Spinal cord (tissue), 10 donors: ENCODE measurements around the gene FUS. TPM values are rescaled to one million over a fixed set of nuclear protein-coding genes. Genes with fewer than 3 reads are reported as not detected.

Source experiments
- DNase-seq, 6 donors: peaks; one replicate each; pipeline versions ENCODE4 v3.0.0 to v3.0.0-alpha.2; 2013 to 2015; ENCODE audit warnings: low spot score in 6 of 6, low read depth in 4 of 6
- H3K27ac ChIP-seq: one replicate; pipeline ENCODE4 v1.5.1; 2013; ENCODE audit warnings: low read depth, low read length, control low read depth
- H3K27me3 ChIP-seq: one replicate; pipeline ENCODE4 v1.6.1; 2013; ENCODE audit warnings: low read length; ENCODE audit not compliant: control insufficient read depth, insufficient read depth
- H3K36me3 ChIP-seq: one replicate; pipeline ENCODE4 v1.6.1; 2013; ENCODE audit warnings: low read length; ENCODE audit not compliant: control insufficient read depth, insufficient read depth
- H3K4me1 ChIP-seq: one replicate; pipeline ENCODE4 v1.6.1; 2013; ENCODE audit warnings: low read length; ENCODE audit not compliant: control insufficient read depth, insufficient read depth
- H3K4me3 ChIP-seq: one replicate; pipeline ENCODE4 v1.5.1; 2013; ENCODE audit warnings: low read depth, low read length, control low read depth
- H3K9me3 ChIP-seq: one replicate; pipeline ENCODE4 v1.6.1; 2013; ENCODE audit warnings: low read length; ENCODE audit not compliant: control insufficient read depth, insufficient read depth
- WGBS: methylation state at CpG from one replicate; pipeline ENCODE4 v1.1.5; 2013; ENCODE audit warnings: missing lambda C conversion rate; ENCODE audit not compliant: insufficient coverage; 5-methylcytosine and 5-hydroxymethylcytosine counted together
- long read RNA-seq, 4 donors: transcript quantifications; one replicate each; lab custom pipeline, GENCODE V29; 2026
- polyA plus RNA-seq, 2 donors: library from polyadenylated mRNA; unstranded; fragments of 120-200 nt; gene quantifications; one replicate each; pipeline ENCODE4 v1.2.1, GENCODE V29; 2013; ENCODE audit not compliant: insufficient read length in 2 of 2
- total RNA-seq, 2 donors: library from RNA; depleted of rRNA in 1 of 2; stranded (reverse); fragments of 120-200 nt in 1 of 2; fragments of >200 nt in 1 of 2; gene quantifications; one replicate each; pipeline versions ENCODE4 v1.2.3 to v1.2.4, GENCODE V29; 2013 to 2014
- donor health status: healthy.

Gene FUS
- total RNA-seq (10 to 100 TPM; 49.9 to 59.2 TPM), polyA plus RNA-seq (100 to 1,000 TPM; 554 to 673 TPM)
- long read RNA-seq, donor 1, full-length matches to known transcripts = 82 of 229 reads
- long read RNA-seq, donor 1, partial matches to known transcripts = 147 of 229 reads
- long read RNA-seq, donor 1, other reads (novel, unspliced or antisense) = 0 of 229 reads
- long read RNA-seq, donor 2, full-length matches to known transcripts = 30 of 53 reads
- long read RNA-seq, donor 2, partial matches to known transcripts = 23 of 53 reads
- long read RNA-seq, donor 2, other reads (novel, unspliced or antisense) = 0 of 53 reads
- long read RNA-seq, donor 3, full-length matches to known transcripts = 27 of 58 reads
- long read RNA-seq, donor 3, partial matches to known transcripts = 31 of 58 reads
- long read RNA-seq, donor 3, other reads (novel, unspliced or antisense) = 0 of 58 reads
- long read RNA-seq, donor 4, full-length matches to known transcripts = 84 of 337 reads
- long read RNA-seq, donor 4, partial matches to known transcripts = 248 of 337 reads
- long read RNA-seq, donor 4, other reads (novel, unspliced or antisense) = 5 of 337 reads

- peak within 1 kb of the TSS; percentile 96 for H3K27ac ChIP-seq
- peak within 1 kb of the TSS; percentile 94 for H3K4me3 ChIP-seq
- under 1% methylated on average over 67 of the region's 69 CpGs for WGBS
- H3K27me3 ChIP-seq = no peaks in the 10 kb centered on the region
- H3K36me3 ChIP-seq = peaks cover 27% of the 10 kb centered on the region
- H3K4me1 ChIP-seq = peaks cover 33% of the 10 kb centered on the region
- DNase-seq = peak; percentile 86 to 98 (median 94)
- H3K9me3 ChIP-seq = no peaks in the 10 kb centered on the region
Measured at GRCh38 chr16:31179747-31180459, at the start of gene FUS. TSS of gene FUS (plus strand) at chr16:31180139. CDS start at chr16:31180215, 76 bp downstream.

DNA sequence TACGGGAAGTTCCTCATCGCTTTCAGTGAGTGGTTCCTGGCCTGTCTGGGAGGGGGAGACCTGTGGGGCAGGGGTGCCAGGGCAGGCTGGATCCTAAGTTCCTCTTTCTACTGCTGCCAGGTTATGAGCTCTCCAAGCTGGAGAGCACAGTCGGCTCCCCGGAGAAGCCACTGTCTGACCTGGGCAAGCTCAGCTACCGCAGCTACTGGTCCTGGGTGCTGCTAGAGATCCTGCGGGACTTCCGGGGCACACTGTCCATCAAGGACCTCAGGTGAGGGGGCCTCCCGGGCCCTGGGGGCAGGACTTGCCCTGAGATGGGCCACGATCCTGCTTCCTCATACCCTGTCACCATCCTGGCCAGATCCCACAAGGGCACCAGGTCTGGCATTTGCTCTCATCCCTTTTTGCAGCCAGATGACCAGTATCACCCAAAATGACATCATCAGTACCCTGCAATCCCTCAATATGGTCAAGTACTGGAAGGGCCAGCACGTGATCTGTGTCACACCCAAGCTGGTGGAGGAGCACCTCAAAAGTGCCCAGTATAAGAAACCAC, 49.5 kb upstream of the FUS start:
- Histone ChIP-seq H3K27ac (no peak overlapping the region), H3K27me3 (peaks cover 8% of the 10 kb centered on the region)

DNA sequence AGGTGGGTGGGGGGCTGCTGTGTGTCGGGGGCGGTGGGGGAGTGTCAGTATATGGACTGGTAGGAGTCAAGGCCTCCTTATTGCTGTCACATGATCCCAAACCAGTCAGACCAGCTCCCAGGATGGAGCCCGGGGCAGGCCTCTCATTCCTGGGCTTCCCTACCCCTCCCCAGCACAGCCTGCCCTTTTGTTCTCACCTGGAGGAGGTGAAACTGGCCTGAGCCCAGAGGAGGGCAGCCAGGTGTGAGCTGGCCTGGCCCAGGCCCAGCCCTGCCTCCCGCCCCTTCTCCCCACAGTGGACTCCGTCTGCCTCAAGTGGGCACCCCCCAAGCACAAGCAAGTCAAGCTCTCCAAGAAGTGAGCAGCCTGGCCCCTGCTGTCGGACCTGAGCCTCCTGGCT, 49.0 kb upstream of the FUS start:
- Histone ChIP-seq H3K27me3 (peaks cover 9% of the 10 kb centered on the region), H3K4me1 (peaks cover 52% of the 10 kb centered on the region), H3K36me3 (peaks cover 72% of the 10 kb centered on the region), H3K9me3 (no peaks in the 10 kb centered on the region), H3K4me3 (no peak overlapping the region), H3K27ac (no peak overlapping the region)
- 90% methylated on average over 3 of the region's 6 CpGs for WGBS
- DNase-seq = no peak

More for the DNA sequence above, 49.5 kb upstream of the FUS start:
- DNase-seq = no peak
- peaks cover 76% of the 10 kb centered on the region for H3K36me3 ChIP-seq
- H3K4me1 ChIP-seq = peaks cover 52% of the 10 kb centered on the region
- H3K4me3 ChIP-seq = no peak overlapping the region
- WGBS = 89% methylated on average over 9 of the region's 10 CpGs
- H3K9me3 ChIP-seq = no peaks in the 10 kb centered on the region

DNA sequence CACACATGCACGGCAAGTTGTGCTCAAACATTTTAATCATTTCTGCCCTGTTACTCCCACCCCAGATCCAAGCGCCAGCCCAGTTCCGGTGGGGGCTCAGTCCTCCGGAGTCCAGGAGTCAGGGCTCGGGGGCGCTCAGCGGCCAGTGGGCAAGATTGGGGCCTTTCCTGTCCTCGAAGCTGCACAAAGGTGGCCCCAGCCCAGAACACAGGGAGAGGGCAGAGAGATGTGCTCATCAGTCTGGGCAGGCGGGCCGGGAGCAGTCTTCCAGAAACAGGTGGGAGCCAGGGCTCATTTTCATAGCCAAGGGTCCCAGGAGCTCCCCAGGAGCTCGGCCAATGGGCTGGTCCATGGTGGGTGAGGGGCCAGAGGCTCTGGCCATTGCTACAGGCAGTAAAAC, 48.5 kb upstream of the FUS start:
- Histone ChIP-seq H3K27ac (no peak overlapping the region), H3K4me3 (no peak overlapping the region), H3K9me3 (no peaks in the 10 kb centered on the region), H3K4me1 (peaks cover 52% of the 10 kb centered on the region), H3K36me3 (peaks cover 67% of the 10 kb centered on the region), H3K27me3 (peaks cover 9% of the 10 kb centered on the region)
- no peak for DNase-seq
- 96% methylated on average over 11 of the region's 11 CpGs for WGBS

DNA sequence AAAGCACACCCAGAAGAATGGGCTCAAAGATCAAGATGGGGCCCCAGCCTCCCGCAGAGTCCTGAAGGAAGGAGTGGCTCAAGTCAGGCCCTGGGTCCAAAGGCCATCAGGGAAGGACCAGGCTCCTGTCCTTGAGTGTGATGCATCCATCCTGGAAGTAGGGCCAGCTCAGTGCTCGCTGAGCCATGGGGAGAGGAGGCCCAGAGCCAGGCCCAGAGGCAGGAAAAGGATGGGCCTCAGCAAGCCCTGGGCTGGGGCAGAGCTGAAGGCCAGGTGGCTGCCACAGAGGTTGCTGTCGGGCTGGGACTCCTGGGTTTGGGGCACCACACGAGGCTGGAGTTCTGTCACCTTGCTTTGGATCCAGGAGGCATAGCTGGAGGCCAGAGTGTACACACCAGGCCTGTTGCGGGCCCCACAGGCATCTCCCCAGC, 48.1 kb upstream of the FUS start:
- peaks cover 9% of the 10 kb centered on the region for H3K27me3 ChIP-seq
- H3K4me3 ChIP-seq = no peak overlapping the region
- H3K36me3 ChIP-seq = peaks cover 65% of the 10 kb centered on the region
- H3K9me3 ChIP-seq = no peaks in the 10 kb centered on the region
- no peak for DNase-seq
- H3K27ac ChIP-seq = no peak overlapping the region
- peaks cover 52% of the 10 kb centered on the region for H3K4me1 ChIP-seq
- WGBS = 96% methylated on average over 5 of the region's 5 CpGs

GRCh38 chr16:31132303-31132979, 47.5 kb upstream of the FUS start:
- Histone ChIP-seq H3K4me1 (peaks cover 50% of the 10 kb centered on the region), H3K36me3 (peaks cover 59% of the 10 kb centered on the region), H3K4me3 (no peak overlapping the region), H3K27me3 (peaks cover 9% of the 10 kb centered on the region), H3K27ac (no peak overlapping the region), H3K9me3 (no peaks in the 10 kb centered on the region)
- no peak for DNase-seq
- WGBS = 98% methylated on average over 17 of the region's 20 CpGs

DNA sequence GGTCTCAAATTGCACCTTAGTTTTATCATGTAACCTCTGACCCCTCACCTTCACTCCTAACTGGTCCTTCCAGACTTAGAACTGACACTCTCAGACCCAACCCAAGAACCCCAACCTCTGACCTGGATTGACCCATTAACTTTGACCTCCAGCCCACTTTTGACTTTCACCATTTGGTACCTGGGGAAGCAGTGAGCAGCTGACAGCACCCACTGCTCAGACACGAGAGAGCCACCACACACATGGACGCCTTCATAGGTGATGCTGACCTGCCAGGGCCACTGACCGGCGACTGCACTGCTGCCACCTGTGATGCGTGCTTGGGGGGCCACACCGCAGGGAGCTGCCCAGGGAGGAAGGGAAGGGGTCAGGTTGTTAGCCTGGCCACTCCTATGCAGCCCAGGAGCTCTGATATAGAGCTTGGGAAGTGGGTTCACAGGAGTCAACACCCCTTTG, 46.9 kb upstream of the FUS start:
- no peak for DNase-seq
- 91% methylated on average over 3 of the region's 6 CpGs for WGBS
- no peak overlapping the region for H3K4me3 ChIP-seq
- no peaks in the 10 kb centered on the region for H3K9me3 ChIP-seq
- peaks cover 53% of the 10 kb centered on the region for H3K36me3 ChIP-seq
- H3K4me1 ChIP-seq = peaks cover 44% of the 10 kb centered on the region
- H3K27ac ChIP-seq = no peak overlapping the region
- H3K27me3 ChIP-seq = peaks cover 9% of the 10 kb centered on the region

DNA sequence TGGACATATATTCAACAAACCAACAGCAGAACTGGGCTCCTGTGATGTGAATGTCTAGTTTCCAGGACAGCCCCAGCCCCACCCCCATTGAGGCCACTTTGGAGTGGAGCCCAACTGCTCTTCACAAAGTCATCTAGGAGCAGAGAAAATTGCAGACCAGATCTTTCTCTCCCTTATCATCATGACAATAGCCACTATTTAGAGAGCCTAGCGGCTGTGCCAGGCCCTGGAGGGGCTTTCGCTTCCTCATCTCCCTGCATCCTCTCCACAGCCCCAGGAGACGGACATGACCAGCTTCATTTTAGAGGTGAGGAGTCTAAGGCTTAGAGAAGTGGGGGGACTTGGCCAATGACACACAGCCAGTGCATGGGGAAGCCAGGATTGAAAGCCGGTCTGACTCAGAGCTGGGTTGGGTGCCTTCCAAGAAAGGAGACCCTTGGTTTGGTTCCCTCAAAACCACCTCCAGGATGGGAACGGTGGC, 45.8 kb upstream of the FUS start:
- H3K36me3 ChIP-seq = peaks cover 48% of the 10 kb centered on the region
- peaks cover 9% of the 10 kb centered on the region for H3K27me3 ChIP-seq
- WGBS = 46% methylated on average over 2 of the region's 5 CpGs
- H3K9me3 ChIP-seq = no peaks in the 10 kb centered on the region
- no peak overlapping the region for H3K4me3 ChIP-seq
- DNase-seq = peak in 2 of 6 donors; percentile 35 to 40
- peaks cover 34% of the 10 kb centered on the region for H3K4me1 ChIP-seq
- no peak overlapping the region for H3K27ac ChIP-seq
